Stimulated activated CD8-positive, alpha-beta memory T cell treated with anti-CD3 and anti-CD28 coated beads, Interleukin-12 subunit alpha, Interleukin-12 subunit beta, amount 100 ng/mL, for 24 hours (primary cell): ENCODE results near the gene ZNF579.
A peak's percentile ranks its signal among the peaks of the same experiment; 100 is the strongest.
"Not testable (repeated sequence)": the region's sequence is repeated elsewhere in the genome, so short reads cannot be mapped to it uniquely, and the experiment has no call there.

ENCODE experiments used
- DNase-seq: peaks from one replicate; pipeline ENCODE4 v3.0.0-alpha.2; 2020; ENCODE audit errors: extremely low read depth

ZNF579 gene

GRCh38 chr19:55594996-55595545, 14.4 kb upstream of the ZNF579 start:
- no peak for DNase-seq

- no peak for DNase-seq
Observed at GRCh38 chr19:55593096-55593772, 12.6 kb upstream of the ZNF579 start.

- DNase-seq = no peak
Observed at GRCh38 chr19:55592391-55593090, 11.9 kb upstream of the ZNF579 start.

- DNase-seq = no peak
Observed at GRCh38 chr19:55591555-55591954, 10.9 kb upstream of the ZNF579 start.

- no peak for DNase-seq
Observed at GRCh38 chr19:55590617-55591016, 10.0 kb upstream of the ZNF579 start.

- DNase-seq = no peak
Observed at GRCh38 chr19:55590109-55590508, 9.5 kb upstream of the ZNF579 start.

- DNase-seq = no peak
Observed at GRCh38 chr19:55588738-55589137, 8.1 kb upstream of the ZNF579 start.

GRCh38 chr19:55586976-55587668, 6.5 kb upstream of the ZNF579 start:
- DNase-seq = peak; percentile 78

GRCh38 chr19:55585658-55586339, 5.2 kb upstream of the ZNF579 start:
- peak; percentile 32 for DNase-seq

- DNase-seq = no peak
Observed at GRCh38 chr19:55584871-55585270, 4.2 kb upstream of the ZNF579 start.

GRCh38 chr19:55583897-55584296, 3.2 kb upstream of the ZNF579 start:
- DNase-seq = not testable (repeated sequence)

GRCh38 chr19:55582284-55582683, 1.6 kb upstream of the ZNF579 start:
- DNase-seq = not testable (repeated sequence)

- DNase-seq = no peak
Observed at GRCh38 chr19:55581823-55582223, 1.2 kb upstream of the ZNF579 start.

- DNase-seq = no peak
Observed at GRCh38 chr19:55581145-55581822, 636 bp upstream of the ZNF579 start.

GRCh38 chr19:55579766-55580621, 654 bp downstream of the ZNF579 start:
- DNase-seq = no peak

GRCh38 chr19:55578761-55579747, 1.6 kb downstream of the ZNF579 start:
- DNase-seq = no peak

GRCh38 chr19:55578031-55578760, 2.5 kb downstream of the ZNF579 start:
- DNase-seq = no peak

- DNase-seq = no peak
Observed at GRCh38 chr19:55576746-55577145, 3.9 kb downstream of the ZNF579 start.
